ENCODE data around the gene PRDM1. TPM values are rescaled to one million over a fixed set of nuclear protein-coding genes. Genes with fewer than 3 reads are reported as not detected.

Gene PRDM1
- total RNA-seq, 1 donor from 2014 or later = 0.15 TPM

DNA sequence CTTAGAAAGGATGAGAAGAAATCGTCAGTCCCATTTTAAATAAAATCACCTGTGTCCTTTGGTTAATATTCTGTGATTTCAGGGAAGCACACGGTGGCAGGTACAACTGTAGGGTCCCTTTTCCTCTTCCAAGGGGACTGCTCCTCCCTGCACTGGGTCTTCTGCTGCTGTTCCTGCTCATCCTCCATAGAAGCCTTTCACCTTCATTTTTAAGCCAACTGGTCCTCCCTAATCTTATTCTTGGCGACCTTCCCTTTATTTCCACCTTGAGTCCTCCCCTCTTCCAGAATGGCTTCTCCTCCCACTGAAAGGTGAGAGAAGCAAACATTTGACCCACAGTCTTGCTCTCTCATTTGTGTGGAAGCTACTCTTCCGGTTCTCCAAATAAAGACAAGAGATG, 4.4 kb upstream of the PRDM1 start:
- H3K9me3 Mint-ChIP-seq (ENCODE audit: low read depth) = no peaks in the 10 kb centered on the region
- no peaks in the 10 kb centered on the region for H3K36me3 Mint-ChIP-seq (ENCODE audit: low read depth)
- H3K27ac Mint-ChIP-seq (ENCODE audit: unreplicated experiment) = no peak overlapping the region
- H3K4me3 Mint-ChIP-seq (ENCODE audit: unreplicated experiment) = no peak overlapping the region
- H3K4me1 Mint-ChIP-seq (ENCODE audit: low read depth) = peaks cover 26% of the 10 kb centered on the region
- TF ChIP-seq, protein P1, sequence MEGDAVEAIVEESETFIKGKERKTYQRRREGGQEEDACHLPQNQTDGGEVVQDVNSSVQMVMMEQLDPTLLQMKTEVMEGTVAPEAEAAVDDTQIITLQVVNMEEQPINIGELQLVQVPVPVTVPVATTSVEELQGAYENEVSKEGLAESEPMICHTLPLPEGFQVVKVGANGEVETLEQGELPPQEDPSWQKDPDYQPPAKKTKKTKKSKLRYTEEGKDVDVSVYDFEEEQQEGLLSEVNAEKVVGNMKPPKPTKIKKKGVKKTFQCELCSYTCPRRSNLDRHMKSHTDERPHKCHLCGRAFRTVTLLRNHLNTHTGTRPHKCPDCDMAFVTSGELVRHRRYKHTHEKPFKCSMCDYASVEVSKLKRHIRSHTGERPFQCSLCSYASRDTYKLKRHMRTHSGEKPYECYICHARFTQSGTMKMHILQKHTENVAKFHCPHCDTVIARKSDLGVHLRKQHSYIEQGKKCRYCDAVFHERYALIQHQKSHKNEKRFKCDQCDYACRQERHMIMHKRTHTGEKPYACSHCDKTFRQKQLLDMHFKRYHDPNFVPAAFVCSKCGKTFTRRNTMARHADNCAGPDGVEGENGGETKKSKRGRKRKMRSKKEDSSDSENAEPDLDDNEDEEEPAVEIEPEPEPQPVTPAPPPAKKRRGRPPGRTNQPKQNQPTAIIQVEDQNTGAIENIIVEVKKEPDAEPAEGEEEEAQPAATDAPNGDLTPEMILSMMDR (IDR thresholded peaks at IDR 0.05) = no peak
- peaks cover 28% of the 10 kb centered on the region for H3K27me3 Mint-ChIP-seq (ENCODE audit: low read depth)
- DNase-seq (ENCODE audit: low spot score) = no peak

DNA sequence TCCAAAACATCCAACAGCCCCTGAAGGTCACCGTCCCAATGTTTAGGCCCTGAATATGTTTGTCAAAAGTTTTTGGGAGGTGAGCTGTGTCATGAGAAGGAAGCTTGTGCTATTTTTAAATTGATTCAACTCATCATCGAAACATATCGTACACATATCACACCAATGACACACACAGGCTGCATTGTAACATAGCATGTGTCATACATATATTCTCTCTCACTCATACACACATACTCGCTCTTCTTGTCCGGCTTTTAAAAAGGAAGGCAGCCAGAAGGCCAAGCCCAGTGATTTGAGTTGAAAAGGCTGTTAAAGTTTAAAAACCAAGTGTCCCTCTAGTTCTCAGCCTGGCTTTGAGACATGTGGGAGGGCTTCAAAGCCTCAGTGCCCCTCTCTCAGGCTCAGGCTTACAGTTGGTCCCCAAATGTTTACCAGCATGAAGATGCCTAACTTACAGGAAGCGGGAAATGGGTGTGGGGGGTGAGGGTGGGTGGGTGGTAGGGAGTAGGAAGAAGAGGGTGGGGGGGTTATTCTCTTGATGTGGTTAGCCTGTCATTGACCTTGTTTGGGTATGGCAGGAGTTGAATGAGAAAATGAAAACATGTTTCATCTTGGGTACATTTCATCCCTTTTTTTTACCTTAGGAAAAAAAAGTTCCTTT, 3.3 kb upstream of the PRDM1 start:
- no peak for DNase-seq (ENCODE audit: low spot score)
- TF ChIP-seq, protein P1 (IDR thresholded peaks at IDR 0.05) = no peak
- Mint-ChIP-seq H3K36me3 (ENCODE audit: low read depth) (no peaks in the 10 kb centered on the region), H3K4me1 (ENCODE audit: low read depth) (peaks cover 34% of the 10 kb centered on the region), H3K9me3 (ENCODE audit: low read depth) (no peaks in the 10 kb centered on the region), H3K27me3 (ENCODE audit: low read depth) (peaks cover 21% of the 10 kb centered on the region), H3K27ac (ENCODE audit: unreplicated experiment) (no peak overlapping the region), H3K4me3 (ENCODE audit: unreplicated experiment) (no peak overlapping the region)

DNA sequence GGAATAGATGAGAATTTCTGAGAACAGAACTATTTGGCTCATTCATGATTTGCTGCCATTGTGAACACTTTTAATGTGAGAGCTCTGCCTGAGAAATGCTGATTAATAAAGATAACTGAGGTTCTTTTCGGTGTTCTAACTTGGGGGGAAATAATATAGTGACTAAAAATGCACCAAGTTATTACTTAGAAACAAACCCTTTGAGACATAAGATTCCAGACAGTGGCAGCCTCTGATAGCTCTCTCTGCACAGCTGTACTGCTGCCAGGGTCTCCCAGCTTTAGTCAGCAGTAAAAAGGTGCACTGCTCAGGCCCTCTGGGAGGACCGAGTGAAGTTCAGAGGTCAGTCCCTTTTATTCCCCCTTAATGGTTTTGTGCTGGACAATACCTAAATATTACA, 2.5 kb upstream of the PRDM1 start:
- TF ChIP-seq, protein P1 (IDR thresholded peaks at IDR 0.05) = no peak
- Mint-ChIP-seq H3K4me1 (ENCODE audit: low read depth) (peaks cover 37% of the 10 kb centered on the region), H3K27me3 (ENCODE audit: low read depth) (peaks cover 19% of the 10 kb centered on the region), H3K9me3 (ENCODE audit: low read depth) (no peaks in the 10 kb centered on the region), H3K36me3 (ENCODE audit: low read depth) (no peaks in the 10 kb centered on the region), H3K4me3 (ENCODE audit: unreplicated experiment) (no peak overlapping the region), H3K27ac (ENCODE audit: unreplicated experiment) (no peak overlapping the region)
- no peak for DNase-seq (ENCODE audit: low spot score)

DNA sequence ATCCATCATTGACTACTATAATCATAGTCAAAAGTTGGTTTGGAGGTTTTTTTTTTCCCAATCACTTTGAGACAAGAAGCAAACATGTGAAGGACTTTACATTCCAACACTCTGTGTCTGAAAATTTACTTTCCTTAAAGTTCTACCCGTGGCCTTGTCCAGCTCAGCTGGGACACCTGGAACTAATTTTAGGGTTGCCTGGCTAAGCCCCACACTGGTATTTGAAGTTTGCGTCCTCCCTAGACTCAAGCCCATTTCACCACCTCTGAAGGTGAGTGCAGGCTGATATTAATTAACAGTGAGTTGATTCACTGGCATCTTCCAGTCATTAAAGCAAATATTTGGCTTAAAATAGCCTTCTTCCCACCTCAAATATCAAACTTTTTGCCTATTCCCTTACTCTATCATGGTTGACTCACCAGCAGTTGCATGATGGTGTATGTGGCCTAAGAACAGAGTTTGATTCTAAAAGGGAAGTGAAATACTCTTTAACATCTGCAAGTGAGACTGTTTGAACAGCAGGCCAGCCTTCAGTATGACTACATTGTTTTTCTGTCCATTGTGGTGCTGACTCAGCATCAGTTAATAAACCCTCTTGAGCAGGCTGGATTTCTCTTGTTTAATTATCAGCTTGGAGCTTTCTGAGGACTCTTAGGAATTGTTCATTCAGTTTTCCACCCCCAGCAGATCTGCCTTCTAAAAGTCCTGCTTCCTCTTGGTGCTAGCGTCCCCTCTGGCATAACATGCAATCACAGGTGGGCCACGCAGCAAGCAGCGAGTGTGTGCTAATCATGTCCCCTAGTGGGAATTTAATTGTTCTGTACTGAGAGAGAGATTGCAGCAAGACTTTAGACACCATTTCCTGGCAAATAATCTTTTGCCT, 1.8 kb upstream of the PRDM1 start:
- Mint-ChIP-seq H3K27me3 (ENCODE audit: low read depth) (peaks cover 19% of the 10 kb centered on the region), H3K4me3 (ENCODE audit: unreplicated experiment) (no peak overlapping the region), H3K27ac (ENCODE audit: unreplicated experiment) (no peak overlapping the region), H3K9me3 (ENCODE audit: low read depth) (no peaks in the 10 kb centered on the region), H3K36me3 (ENCODE audit: low read depth) (no peaks in the 10 kb centered on the region), H3K4me1 (ENCODE audit: low read depth) (peaks cover 37% of the 10 kb centered on the region)
- TF ChIP-seq, protein P1 (IDR thresholded peaks at IDR 0.05) = peak; percentile 57
- DNase-seq (ENCODE audit: low spot score) = no peak

DNA sequence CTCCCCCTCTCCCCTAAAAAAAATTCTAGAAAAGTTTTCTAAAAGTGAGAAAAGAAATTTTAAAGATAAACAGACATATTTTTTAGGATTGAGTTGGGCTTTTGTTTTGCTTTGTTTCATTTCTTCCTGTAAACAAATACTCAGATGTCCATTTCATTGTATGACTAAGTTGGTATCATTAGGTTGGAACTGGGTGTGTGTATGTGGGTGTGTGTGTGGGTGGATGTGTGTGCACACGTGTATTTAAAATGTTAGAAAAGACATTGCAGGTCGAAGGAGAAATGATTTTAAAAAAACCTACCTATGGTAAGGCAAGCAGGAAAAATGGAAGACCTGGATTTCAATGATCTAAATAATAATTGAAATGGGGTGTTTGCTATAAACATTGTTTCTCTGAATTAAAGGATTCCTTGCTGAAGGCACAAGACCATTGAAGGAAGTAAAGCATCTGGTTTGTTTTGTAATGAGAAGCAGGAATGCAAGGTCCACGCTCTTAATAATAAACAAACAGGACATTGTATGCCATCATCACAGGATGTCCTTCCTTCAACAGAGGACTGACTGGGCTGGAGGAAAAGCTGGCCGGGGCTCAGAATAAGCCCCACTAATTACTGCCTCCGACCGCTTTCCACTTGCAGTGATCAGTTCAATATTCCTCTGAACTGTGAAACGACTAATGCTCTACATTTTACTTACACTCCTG, 996 bp upstream of the PRDM1 start:
- Mint-ChIP-seq H3K4me1 (ENCODE audit: low read depth) (peaks cover 37% of the 10 kb centered on the region), H3K27ac (ENCODE audit: unreplicated experiment) (no peak overlapping the region), H3K9me3 (ENCODE audit: low read depth) (no peaks in the 10 kb centered on the region), H3K4me3 (ENCODE audit: unreplicated experiment) (peak overlapping the region; percentile 74), H3K36me3 (ENCODE audit: low read depth) (no peaks in the 10 kb centered on the region), H3K27me3 (ENCODE audit: low read depth) (peaks cover 22% of the 10 kb centered on the region)
- TF ChIP-seq, protein P1 (IDR thresholded peaks at IDR 0.05) = no peak
- no peak for DNase-seq (ENCODE audit: low spot score)

Data from chondrocyte (in vitro differentiated cells).